ENCODE results near the gene CDH4. TPM values are rescaled to one million over a fixed set of nuclear protein-coding genes. Genes with fewer than 3 reads are reported as not detected.

CDH4 gene
- total and polyA plus RNA-seq, 9 donors: 0.12 to 4.4 (median 0.36) TPM

DNA sequence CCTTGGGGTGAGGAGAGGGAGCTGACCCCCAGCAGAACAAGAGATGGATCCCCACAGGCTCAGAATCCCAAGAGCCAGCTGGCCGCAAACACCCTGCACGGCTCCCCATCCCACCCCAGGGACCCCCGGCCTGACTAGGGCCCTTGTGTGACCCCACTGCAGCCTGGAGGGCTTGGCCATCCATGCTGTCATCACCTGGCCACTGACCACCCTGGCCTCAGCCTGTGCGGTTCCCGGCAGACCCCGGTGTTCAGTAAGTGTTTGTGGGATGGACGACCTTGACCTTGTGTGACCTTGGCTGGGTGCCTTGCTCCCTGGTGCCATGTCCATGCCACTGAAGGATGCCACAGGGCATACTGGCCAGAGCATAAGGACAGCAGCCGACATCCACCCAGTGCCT lies 485.3 kb downstream of the CDH4 start:
- no peak for TF ChIP-seq EP300 (IDR thresholded peaks at IDR 0.05)
- TF ChIP-seq, protein P1, sequence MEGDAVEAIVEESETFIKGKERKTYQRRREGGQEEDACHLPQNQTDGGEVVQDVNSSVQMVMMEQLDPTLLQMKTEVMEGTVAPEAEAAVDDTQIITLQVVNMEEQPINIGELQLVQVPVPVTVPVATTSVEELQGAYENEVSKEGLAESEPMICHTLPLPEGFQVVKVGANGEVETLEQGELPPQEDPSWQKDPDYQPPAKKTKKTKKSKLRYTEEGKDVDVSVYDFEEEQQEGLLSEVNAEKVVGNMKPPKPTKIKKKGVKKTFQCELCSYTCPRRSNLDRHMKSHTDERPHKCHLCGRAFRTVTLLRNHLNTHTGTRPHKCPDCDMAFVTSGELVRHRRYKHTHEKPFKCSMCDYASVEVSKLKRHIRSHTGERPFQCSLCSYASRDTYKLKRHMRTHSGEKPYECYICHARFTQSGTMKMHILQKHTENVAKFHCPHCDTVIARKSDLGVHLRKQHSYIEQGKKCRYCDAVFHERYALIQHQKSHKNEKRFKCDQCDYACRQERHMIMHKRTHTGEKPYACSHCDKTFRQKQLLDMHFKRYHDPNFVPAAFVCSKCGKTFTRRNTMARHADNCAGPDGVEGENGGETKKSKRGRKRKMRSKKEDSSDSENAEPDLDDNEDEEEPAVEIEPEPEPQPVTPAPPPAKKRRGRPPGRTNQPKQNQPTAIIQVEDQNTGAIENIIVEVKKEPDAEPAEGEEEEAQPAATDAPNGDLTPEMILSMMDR (IDR thresholded peaks at IDR 0.05): no peak
- no peak for TF ChIP-seq POLR2A (IDR thresholded peaks at IDR 0.05)
- no peak overlapping the region for H3K4me3 ChIP-seq
- no peak overlapping the region for H3K27ac ChIP-seq
- no peak for DNase-seq
- H3K27me3 ChIP-seq: no peaks in the 10 kb centered on the region
- no peaks in the 10 kb centered on the region for H3K9me3 ChIP-seq
- intact Hi-C loops (cut with DNase I): no loop called here
- H3K4me1 ChIP-seq (ENCODE audit: insufficient read depth): no peaks in the 10 kb centered on the region
- no peaks in the 10 kb centered on the region for H3K36me3 ChIP-seq
- 44 to 68% (median 59%) methylated on average over 6 to 8 of the region's 8 CpGs for WGBS, 3 donors

DNA sequence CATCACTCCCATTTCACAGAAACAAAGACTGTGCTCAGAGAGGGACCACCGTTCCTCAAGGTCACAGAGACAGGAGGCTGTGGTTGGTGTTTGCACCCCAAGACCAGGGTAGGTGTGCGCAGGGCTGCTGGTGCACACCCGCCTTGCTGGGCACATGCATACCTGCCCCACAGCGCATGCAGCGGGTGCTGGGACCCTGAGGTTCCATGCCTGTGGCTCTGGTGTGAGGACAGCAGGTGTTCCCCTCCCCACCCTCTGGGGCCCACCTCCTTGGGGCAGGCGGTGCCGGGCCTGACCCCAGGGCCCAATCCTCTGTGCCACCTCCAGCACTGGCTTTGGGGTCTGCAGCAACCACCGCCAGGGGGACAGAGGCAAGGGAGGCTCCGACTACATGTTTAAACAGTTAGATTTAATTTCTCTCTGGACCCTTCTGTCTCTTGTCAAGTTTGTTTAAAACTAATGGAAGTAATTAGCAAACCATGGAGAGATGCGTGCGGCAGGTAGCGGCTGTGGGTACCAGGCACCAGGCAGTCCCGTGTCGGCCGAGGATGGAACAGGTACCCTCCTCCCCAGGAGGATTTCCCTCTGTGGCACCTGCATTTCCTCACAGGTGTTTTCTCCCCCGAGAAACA lies 485.9 kb downstream of the CDH4 start:
- intact Hi-C loops (cut with DNase I): no loop called here
- Histone ChIP-seq H3K27me3 (no peaks in the 10 kb centered on the region), H3K36me3 (no peaks in the 10 kb centered on the region), H3K4me3 (no peak overlapping the region), H3K27ac (no peak overlapping the region), H3K9me3 (no peaks in the 10 kb centered on the region), H3K4me1 (ENCODE audit: insufficient read depth) (no peaks in the 10 kb centered on the region)
- DNase-seq: no peak
- TF ChIP-seq POLR2A (IDR thresholded peaks at IDR 0.05) (no peak), EP300 (IDR thresholded peaks at IDR 0.05) (no peak)
- TF ChIP-seq, protein P1 (IDR thresholded peaks at IDR 0.05): no peak
- WGBS, 3 donors: 70 to 75% (median 74%) methylated on average over 16 of the region's 16 CpGs

DNA sequence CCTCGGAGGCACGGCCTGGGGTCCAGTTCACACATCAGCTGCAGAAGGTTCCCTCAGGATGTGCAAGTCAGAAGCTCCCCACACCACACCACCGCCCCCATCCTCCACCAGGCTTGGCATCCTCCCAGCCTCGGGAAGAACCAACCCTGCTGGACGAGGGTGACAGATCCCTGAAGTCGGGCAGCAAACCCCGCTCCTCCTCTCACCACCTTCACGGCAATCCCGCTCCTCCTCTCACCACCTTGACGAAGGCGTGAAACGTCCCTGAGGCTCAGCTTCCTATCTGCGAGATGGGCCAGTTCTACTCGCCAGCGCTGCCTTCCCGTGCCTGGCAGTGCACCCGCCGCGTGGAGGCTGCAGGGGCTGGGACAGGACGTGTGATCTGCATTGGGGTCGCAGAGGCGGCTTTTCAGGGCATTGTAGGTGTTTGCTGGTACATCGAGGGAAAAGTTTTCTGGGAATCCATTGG lies 486.6 kb downstream of the CDH4 start:
- no peak overlapping the region for H3K4me3 ChIP-seq
- intact Hi-C loops (cut with DNase I): no loop called here
- DNase-seq: no peak
- H3K4me1 ChIP-seq (ENCODE audit: insufficient read depth): no peaks in the 10 kb centered on the region
- H3K36me3 ChIP-seq: no peaks in the 10 kb centered on the region
- no peaks in the 10 kb centered on the region for H3K9me3 ChIP-seq
- no peak overlapping the region for H3K27ac ChIP-seq
- H3K27me3 ChIP-seq: no peaks in the 10 kb centered on the region
- TF ChIP-seq, protein P1 (IDR thresholded peaks at IDR 0.05): no peak
- no peak for TF ChIP-seq EP300 (IDR thresholded peaks at IDR 0.05)
- TF ChIP-seq POLR2A (IDR thresholded peaks at IDR 0.05): no peak
- 66 to 72% (median 71%) methylated on average over 23 of the region's 23 CpGs for WGBS, 3 donors

DNA sequence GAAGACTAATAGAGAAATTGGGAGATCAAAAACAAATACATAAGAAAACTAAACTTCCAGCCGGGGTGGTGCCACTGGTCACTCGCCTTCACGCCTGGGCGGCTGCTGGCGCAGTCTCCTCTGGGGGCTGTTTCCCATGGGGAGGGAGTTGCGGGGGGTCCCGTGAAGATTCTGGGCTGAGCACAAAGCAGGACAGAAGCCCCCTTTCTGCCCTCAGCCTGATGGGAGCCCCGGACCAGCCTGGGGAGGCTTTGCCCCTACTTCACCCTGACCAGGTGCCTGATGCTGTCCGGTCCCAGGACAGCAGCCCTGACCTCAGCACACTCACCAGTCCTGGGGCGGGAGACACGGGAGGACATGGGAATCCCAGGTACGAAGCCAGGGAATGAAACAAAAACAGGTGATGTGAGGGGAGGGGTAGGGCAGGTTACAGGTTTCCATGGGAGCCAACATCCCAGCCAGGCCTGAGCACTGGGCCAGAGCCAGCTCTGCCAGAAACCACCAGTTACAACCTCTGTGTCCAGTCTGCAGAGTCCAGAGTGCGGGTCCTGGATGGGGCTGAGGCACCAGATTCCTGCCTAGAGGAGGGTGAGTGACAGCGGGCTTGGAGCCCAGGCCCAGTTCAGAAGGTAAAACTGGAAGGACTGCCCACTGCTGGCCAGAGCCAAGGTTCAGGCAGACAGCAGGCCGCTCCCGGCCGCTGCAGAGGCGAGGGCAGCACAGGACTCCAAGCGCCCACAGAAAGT lies 487.2 kb downstream of the CDH4 start:
- H3K27me3 ChIP-seq: no peaks in the 10 kb centered on the region
- H3K36me3 ChIP-seq: no peaks in the 10 kb centered on the region
- 80 to 83% (median 82%) methylated on average over 19 of the region's 19 CpGs for WGBS, 3 donors
- H3K27ac ChIP-seq: no peak overlapping the region
- no peak for DNase-seq
- TF ChIP-seq EP300 (IDR thresholded peaks at IDR 0.05) (no peak), POLR2A (IDR thresholded peaks at IDR 0.05) (no peak)
- TF ChIP-seq, protein P1 (IDR thresholded peaks at IDR 0.05): no peak
- no peak overlapping the region for H3K4me3 ChIP-seq
- intact Hi-C loops (cut with DNase I): no loop called here
- H3K9me3 ChIP-seq: no peaks in the 10 kb centered on the region
- no peaks in the 10 kb centered on the region for H3K4me1 ChIP-seq (ENCODE audit: insufficient read depth)

Data from ovary (tissue), 9 donors.